ENCODE results near the gene TBC1D16. TPM values are rescaled to one million over a fixed set of nuclear protein-coding genes. Genes with fewer than 3 reads are reported as not detected.
A peak's percentile ranks its signal among the peaks of the same experiment; 100 is the strongest.
"Not testable (repeated sequence)": the region's sequence is repeated elsewhere in the genome, so short reads cannot be mapped to it uniquely, and the experiment has no call there.

Gene TBC1D16
- total RNA-seq, 1 donor from 2014 or later: 19.3 TPM

GRCh38 chr17:80053102-80053501 is 17.4 kb upstream of the TBC1D16 start:
- no peak overlapping the region for H3K27ac ChIP-seq (ENCODE audit: low read depth, low read length)
- no peak overlapping the region for H3K4me3 ChIP-seq (ENCODE audit: low read length in 3 of 3)
- no peaks in the 10 kb centered on the region for H3K9me3 ChIP-seq (ENCODE audit: control insufficient read depth in 3 of 3, low read length in 3 of 3)
- no peaks in the 10 kb centered on the region for H3K27me3 ChIP-seq (ENCODE audit: control insufficient read depth in 3 of 3, insufficient read depth in 3 of 3, low read length in 3 of 3)
- H3K9ac ChIP-seq (ENCODE audit: low read depth in 1 of 3, low read length in 3 of 3): no peak overlapping the region
- H3K4me1 ChIP-seq (ENCODE audit: control insufficient read depth in 3 of 3, insufficient read depth in 3 of 3, low read length in 3 of 3): no peaks in the 10 kb centered on the region
- no peaks in the 10 kb centered on the region for H3K36me3 ChIP-seq (ENCODE audit: control insufficient read depth in 3 of 3, insufficient read depth in 3 of 3, low read length in 3 of 3)

- Histone ChIP-seq H3K36me3 (ENCODE audit: control insufficient read depth in 3 of 3, insufficient read depth in 3 of 3, low read length in 3 of 3) (no peaks in the 10 kb centered on the region), H3K4me3 (ENCODE audit: low read length in 3 of 3) (no peak overlapping the region), H3K4me1 (ENCODE audit: control insufficient read depth in 3 of 3, insufficient read depth in 3 of 3, low read length in 3 of 3) (no peaks in the 10 kb centered on the region), H3K27me3 (ENCODE audit: control insufficient read depth in 3 of 3, insufficient read depth in 3 of 3, low read length in 3 of 3) (no peaks in the 10 kb centered on the region), H3K9ac (ENCODE audit: low read depth in 1 of 3, low read length in 3 of 3) (no peak overlapping the region), H3K27ac (ENCODE audit: low read depth, low read length) (no peak overlapping the region), H3K9me3 (ENCODE audit: control insufficient read depth in 3 of 3, low read length in 3 of 3) (no peaks in the 10 kb centered on the region)
Measured at GRCh38 chr17:80051681-80052080, 16.0 kb upstream of the TBC1D16 start.

GRCh38 chr17:80050706-80051105 is 15.0 kb upstream of the TBC1D16 start:
- Histone ChIP-seq H3K27me3 (ENCODE audit: control insufficient read depth in 3 of 3, insufficient read depth in 3 of 3, low read length in 3 of 3) (no peaks in the 10 kb centered on the region), H3K4me3 (ENCODE audit: low read length in 3 of 3) (no peak overlapping the region), H3K9me3 (ENCODE audit: control insufficient read depth in 3 of 3, low read length in 3 of 3) (no peaks in the 10 kb centered on the region), H3K4me1 (ENCODE audit: control insufficient read depth in 3 of 3, insufficient read depth in 3 of 3, low read length in 3 of 3) (no peaks in the 10 kb centered on the region), H3K9ac (ENCODE audit: low read depth in 1 of 3, low read length in 3 of 3) (no peak overlapping the region), H3K36me3 (ENCODE audit: control insufficient read depth in 3 of 3, insufficient read depth in 3 of 3, low read length in 3 of 3) (no peaks in the 10 kb centered on the region), H3K27ac (ENCODE audit: low read depth, low read length) (no peak overlapping the region)

- no peaks in the 10 kb centered on the region for H3K36me3 ChIP-seq (ENCODE audit: control insufficient read depth in 3 of 3, insufficient read depth in 3 of 3, low read length in 3 of 3)
- no peak overlapping the region for H3K27ac ChIP-seq (ENCODE audit: low read depth, low read length)
- no peaks in the 10 kb centered on the region for H3K9me3 ChIP-seq (ENCODE audit: control insufficient read depth in 3 of 3, low read length in 3 of 3)
- H3K4me3 ChIP-seq (ENCODE audit: low read length in 3 of 3): no peak overlapping the region
- H3K4me1 ChIP-seq (ENCODE audit: control insufficient read depth in 3 of 3, insufficient read depth in 3 of 3, low read length in 3 of 3): no peaks in the 10 kb centered on the region
- no peaks in the 10 kb centered on the region for H3K27me3 ChIP-seq (ENCODE audit: control insufficient read depth in 3 of 3, insufficient read depth in 3 of 3, low read length in 3 of 3)
- H3K9ac ChIP-seq (ENCODE audit: low read depth in 1 of 3, low read length in 3 of 3): no peak overlapping the region
Measured at GRCh38 chr17:80049986-80050385, 14.3 kb upstream of the TBC1D16 start.

- no peak overlapping the region for H3K4me3 ChIP-seq (ENCODE audit: low read length in 3 of 3)
- no peak overlapping the region for H3K9ac ChIP-seq (ENCODE audit: low read depth in 1 of 3, low read length in 3 of 3)
- H3K9me3 ChIP-seq (ENCODE audit: control insufficient read depth in 3 of 3, low read length in 3 of 3): no peaks in the 10 kb centered on the region
Measured at GRCh38 chr17:80047176-80047575, 11.5 kb upstream of the TBC1D16 start.

GRCh38 chr17:80046709-80047108 is 11.0 kb upstream of the TBC1D16 start:
- H3K9me3 ChIP-seq (ENCODE audit: control insufficient read depth in 3 of 3, low read length in 3 of 3); H3K9ac ChIP-seq (ENCODE audit: low read depth in 1 of 3, low read length in 3 of 3); H3K4me1 ChIP-seq (ENCODE audit: control insufficient read depth in 3 of 3, insufficient read depth in 3 of 3, low read length in 3 of 3); H3K36me3 ChIP-seq (ENCODE audit: control insufficient read depth in 3 of 3, insufficient read depth in 3 of 3, low read length in 3 of 3); H3K27ac ChIP-seq (ENCODE audit: low read depth, low read length); H3K4me3 ChIP-seq (ENCODE audit: low read length in 3 of 3); H3K27me3 ChIP-seq (ENCODE audit: control insufficient read depth in 3 of 3, insufficient read depth in 3 of 3, low read length in 3 of 3): not testable (repeated sequence)

More at GRCh38 chr17:80047176-80047575, 11.5 kb upstream of the TBC1D16 start:
- no peaks in the 10 kb centered on the region for H3K36me3 ChIP-seq (ENCODE audit: control insufficient read depth in 3 of 3, insufficient read depth in 3 of 3, low read length in 3 of 3)
- no peak overlapping the region for H3K27ac ChIP-seq (ENCODE audit: low read depth, low read length)
- H3K27me3 ChIP-seq (ENCODE audit: control insufficient read depth in 3 of 3, insufficient read depth in 3 of 3, low read length in 3 of 3): no peaks in the 10 kb centered on the region
- no peaks in the 10 kb centered on the region for H3K4me1 ChIP-seq (ENCODE audit: control insufficient read depth in 3 of 3, insufficient read depth in 3 of 3, low read length in 3 of 3)

GRCh38 chr17:80045703-80046102 is 10.0 kb upstream of the TBC1D16 start:
- no peaks in the 10 kb centered on the region for H3K4me1 ChIP-seq (ENCODE audit: control insufficient read depth in 3 of 3, insufficient read depth in 3 of 3, low read length in 3 of 3)
- no peak overlapping the region for H3K9ac ChIP-seq (ENCODE audit: low read depth in 1 of 3, low read length in 3 of 3)
- no peak overlapping the region for H3K4me3 ChIP-seq (ENCODE audit: low read length in 3 of 3)
- no peak overlapping the region for H3K27ac ChIP-seq (ENCODE audit: low read depth, low read length)
- no peaks in the 10 kb centered on the region for H3K27me3 ChIP-seq (ENCODE audit: control insufficient read depth in 3 of 3, insufficient read depth in 3 of 3, low read length in 3 of 3)
- no peaks in the 10 kb centered on the region for H3K9me3 ChIP-seq (ENCODE audit: control insufficient read depth in 3 of 3, low read length in 3 of 3)
- H3K36me3 ChIP-seq (ENCODE audit: control insufficient read depth in 3 of 3, insufficient read depth in 3 of 3, low read length in 3 of 3): no peaks in the 10 kb centered on the region

- Histone ChIP-seq H3K27me3 (ENCODE audit: control insufficient read depth in 3 of 3, insufficient read depth in 3 of 3, low read length in 3 of 3) (no peaks in the 10 kb centered on the region), H3K36me3 (ENCODE audit: control insufficient read depth in 3 of 3, insufficient read depth in 3 of 3, low read length in 3 of 3) (no peaks in the 10 kb centered on the region), H3K9ac (ENCODE audit: low read depth in 1 of 3, low read length in 3 of 3) (no peak overlapping the region), H3K27ac (ENCODE audit: low read depth, low read length) (no peak overlapping the region), H3K4me3 (ENCODE audit: low read length in 3 of 3) (no peak overlapping the region), H3K9me3 (ENCODE audit: control insufficient read depth in 3 of 3, low read length in 3 of 3) (no peaks in the 10 kb centered on the region), H3K4me1 (ENCODE audit: control insufficient read depth in 3 of 3, insufficient read depth in 3 of 3, low read length in 3 of 3) (no peaks in the 10 kb centered on the region)
Measured at GRCh38 chr17:80043963-80044362, 8.3 kb upstream of the TBC1D16 start.

- Histone ChIP-seq H3K9ac (ENCODE audit: low read depth in 1 of 3, low read length in 3 of 3) (peak overlapping the region; percentile 57 to 75 (median 75)), H3K27ac (ENCODE audit: low read depth, low read length) (peak overlapping the region; percentile 83), H3K27me3 (ENCODE audit: control insufficient read depth in 3 of 3, insufficient read depth in 3 of 3, low read length in 3 of 3) (no peaks in the 10 kb centered on the region), H3K4me3 (ENCODE audit: low read length in 3 of 3) (peak overlapping the region; percentile 78 to 87 (median 82)), H3K36me3 (ENCODE audit: control insufficient read depth in 3 of 3, insufficient read depth in 3 of 3, low read length in 3 of 3) (no peaks in the 10 kb centered on the region), H3K9me3 (ENCODE audit: control insufficient read depth in 3 of 3, low read length in 3 of 3) (no peaks in the 10 kb centered on the region), H3K4me1 (ENCODE audit: control insufficient read depth in 3 of 3, insufficient read depth in 3 of 3, low read length in 3 of 3) (peaks cover 11 to 18% (median 17%) of the 10 kb centered on the region in 3 donors)
Measured at GRCh38 chr17:80036715-80037477, 1.2 kb upstream of the TBC1D16 start.

- peaks cover 11 to 23% (median 23%) of the 10 kb centered on the region in 3 donors for H3K4me1 ChIP-seq (ENCODE audit: control insufficient read depth in 3 of 3, insufficient read depth in 3 of 3, low read length in 3 of 3)
- no peaks in the 10 kb centered on the region for H3K9me3 ChIP-seq (ENCODE audit: control insufficient read depth in 3 of 3, low read length in 3 of 3)
- peak within 1 kb of the TSS; percentile 75 to 83 (median 80) for H3K9ac ChIP-seq (ENCODE audit: low read depth in 1 of 3, low read length in 3 of 3)
- H3K36me3 ChIP-seq (ENCODE audit: control insufficient read depth in 3 of 3, insufficient read depth in 3 of 3, low read length in 3 of 3): no peaks in the 10 kb centered on the region
- H3K27me3 ChIP-seq (ENCODE audit: control insufficient read depth in 3 of 3, insufficient read depth in 3 of 3, low read length in 3 of 3): no peaks in the 10 kb centered on the region
- H3K4me3 ChIP-seq (ENCODE audit: low read length in 3 of 3): peak within 1 kb of the TSS; percentile 78 to 87 (median 82)
- H3K27ac ChIP-seq (ENCODE audit: low read depth, low read length): peak within 1 kb of the TSS; percentile 83
Measured at GRCh38 chr17:80035937-80036714, 454 bp upstream of the TBC1D16 start, which contains the start of gene CCDC40. CCDC40 (plus strand) TSS chr17:80036642; CDS start chr17:80036663, 21 bp downstream.

Data from skeletal muscle tissue (tissue), 4 donors.